ENCODE results near the gene HOXB4.

HOXB4 gene

GRCh38 chr17:48567646-48568354, 10.3 kb downstream of the HOXB4 start:
- no peaks in the 10 kb centered on the region for H3K36me3 ChIP-seq
- H3K4me3 ChIP-seq (ENCODE audit: low read depth, low read length), result no peak overlapping the region
- peaks cover 99% of the 10 kb centered on the region for H3K27me3 ChIP-seq
- no peaks in the 10 kb centered on the region for H3K9me3 ChIP-seq
- TF ChIP-seq CTCF (IDR thresholded peaks at IDR 0.05; ENCODE audit: low read depth, low read length), result no peak
- no peak for DNase-seq
- no peaks in the 10 kb centered on the region for H3K4me1 ChIP-seq

GRCh38 chr17:48567209-48567608, 10.9 kb downstream of the HOXB4 start:
- no peak for TF ChIP-seq CTCF (IDR thresholded peaks at IDR 0.05; ENCODE audit: low read depth, low read length)
- peaks cover 99% of the 10 kb centered on the region for H3K27me3 ChIP-seq

GRCh38 chr17:48566717-48567116, 11.4 kb downstream of the HOXB4 start:
- no peak for TF ChIP-seq CTCF (IDR thresholded peaks at IDR 0.05; ENCODE audit: low read depth, low read length)
- Histone ChIP-seq H3K4me1 (no peaks in the 10 kb centered on the region), H3K27me3 (peaks cover 99% of the 10 kb centered on the region), H3K36me3 (no peaks in the 10 kb centered on the region), H3K4me3 (ENCODE audit: low read depth, low read length) (no peak overlapping the region), H3K9me3 (no peaks in the 10 kb centered on the region)
- DNase-seq, result no peak

More at GRCh38 chr17:48567209-48567608, 10.9 kb downstream of the HOXB4 start:
- Histone ChIP-seq H3K4me1 (no peaks in the 10 kb centered on the region), H3K4me3 (ENCODE audit: low read depth, low read length) (no peak overlapping the region), H3K36me3 (no peaks in the 10 kb centered on the region), H3K9me3 (no peaks in the 10 kb centered on the region)
- no peak for DNase-seq

GRCh38 chr17:48565925-48566710, 12.0 kb downstream of the HOXB4 start:
- peaks cover 99% of the 10 kb centered on the region for H3K27me3 ChIP-seq
- DNase-seq, result no peak
- H3K4me3 ChIP-seq (ENCODE audit: low read depth, low read length), result no peak overlapping the region
- no peaks in the 10 kb centered on the region for H3K36me3 ChIP-seq
- H3K4me1 ChIP-seq, result no peaks in the 10 kb centered on the region
- no peaks in the 10 kb centered on the region for H3K9me3 ChIP-seq
- TF ChIP-seq CTCF (IDR thresholded peaks at IDR 0.05; ENCODE audit: low read depth, low read length), result no peak

- Histone ChIP-seq H3K27me3 (peaks cover 99% of the 10 kb centered on the region), H3K9me3 (no peaks in the 10 kb centered on the region), H3K4me3 (ENCODE audit: low read depth, low read length) (no peak overlapping the region), H3K36me3 (no peaks in the 10 kb centered on the region), H3K4me1 (no peaks in the 10 kb centered on the region)
- TF ChIP-seq CTCF (IDR thresholded peaks at IDR 0.05; ENCODE audit: low read depth, low read length), result no peak
- no peak for DNase-seq
Observed at GRCh38 chr17:48565022-48565554, 13.1 kb downstream of the HOXB4 start.

Measured in BE2C (cell line).